MCF 10A (cell line): Measurements from ENCODE around the gene TERT. TPM values are rescaled to one million over a fixed set of nuclear protein-coding genes. Genes with fewer than 3 reads are reported as not detected.
"Not testable (repeated sequence)": the region's sequence is repeated elsewhere in the genome, so short reads cannot be mapped to it uniquely, and the experiment has no call there.

ENCODE experiments used
- BruUV-seq: library from RNA; stranded (reverse); fragments of 400-500 nt; replicated peaks from 2 replicates; lab custom pipeline; 2021; lab: Mats Ljungman, UMichigan
- CTCF ChIA-PET: fragments of 300-600 bp; sonication (Branson Sonifier 250); formaldehyde crosslinking; extraction: SDS; loops from one replicate; lab custom pipeline; 2021; ENCODE audit warnings: antibody characterized with exemption, inconsistent platforms; lab: Yijun Ruan, JAX
- POLR2A ChIA-PET: fragments of 300-600, 350-650 bp; sonication (Branson Sonifier 250); formaldehyde crosslinking; extraction: SDS; loops from one replicate; lab custom pipeline; 2020; ENCODE audit warnings: antibody characterized with exemption, inconsistent platforms; lab: Yijun Ruan, JAX
- DNase-seq: peaks from one replicate; pipeline ENCODE4 v3.0.0-alpha.2; 2018; ENCODE audit not compliant: unreplicated experiment
- H3K27ac Mint-ChIP-seq: one replicate; pipeline ENCODE4 v1.8.0; 2022; ENCODE audit warnings: mild to moderate bottlenecking, low read depth, mixed read lengths; ENCODE audit not compliant: unreplicated experiment
- H3K27me3 Mint-ChIP-seq: one replicate; pipeline ENCODE4 v1.8.0; 2022; ENCODE audit warnings: mixed read lengths; ENCODE audit not compliant: insufficient read depth, unreplicated experiment
- H3K36me3 Mint-ChIP-seq: one replicate; pipeline ENCODE4 v1.8.0; 2022; ENCODE audit warnings: mild to moderate bottlenecking, moderate library complexity, mixed read lengths; ENCODE audit not compliant: insufficient read depth, unreplicated experiment
- H3K4me1 Mint-ChIP-seq: one replicate; pipeline ENCODE4 v1.8.0; 2022; ENCODE audit warnings: mixed read lengths; ENCODE audit not compliant: insufficient read depth, unreplicated experiment
- H3K4me3 Mint-ChIP-seq: one replicate; pipeline ENCODE4 v1.8.0; 2022; ENCODE audit warnings: mild to moderate bottlenecking, moderate library complexity, mixed read lengths; ENCODE audit not compliant: unreplicated experiment
- H3K9me3 Mint-ChIP-seq: one replicate; pipeline ENCODE4 v1.8.0; 2022; ENCODE audit warnings: mixed read lengths; ENCODE audit not compliant: unreplicated experiment
- CTCF ChIP-seq: fragments of 200-600 bp; IDR thresholded peaks from one replicate; pipeline ENCODE4 v1.8.0; 2022; ENCODE audit warnings: antibody characterized with exemption, mild to moderate bottlenecking; ENCODE audit not compliant: unreplicated experiment
- intact Hi-C: fragments of 100-400 bp; cut with micrococcal nuclease; formaldehyde crosslinking; loops from 2 replicates; pipeline ENCODE4 v1.14.1; 2022
- total RNA-seq: library from RNA; stranded (reverse); gene quantifications from 2 replicates; pipeline ENCODE4 v1.2.3, GENCODE V29; 2022

TERT gene
- total RNA-seq, 1 experiment from 2014 or later, result 0.16 TPM

- Mint-ChIP-seq H3K9me3 (peaks cover 18% of the 10 kb centered on the region), H3K27me3 (no peaks in the 10 kb centered on the region), H3K4me3 (no peak overlapping the region), H3K4me1 (no peaks in the 10 kb centered on the region), H3K27ac (no peak overlapping the region), H3K36me3 (no peaks in the 10 kb centered on the region)
- no peak for DNase-seq
- ChIA-PET POLR2A (no interaction called here), CTCF (no interaction called here)
- TF ChIP-seq CTCF, result no peak
- intact Hi-C loops, result no loop called here
- no TSS peak for BruUV-seq
These were observed 9.0 kb downstream of the TERT start for GRCh38 chr5:1285883-1286291.

- H3K9me3 Mint-ChIP-seq, result peaks cover 18% of the 10 kb centered on the region
- H3K27me3 Mint-ChIP-seq, result no peaks in the 10 kb centered on the region
- ChIA-PET CTCF (interaction anchor here (0.6 kb wide), 1 partner anchor 227 kb away, joined by 3 read pairs; no protein-coding TSS in a partner anchor), POLR2A (no interaction called here)
- no peak overlapping the region for H3K27ac Mint-ChIP-seq
- BruUV-seq, result no TSS peak
- no peak overlapping the region for H3K4me3 Mint-ChIP-seq
- H3K4me1 Mint-ChIP-seq, result no peaks in the 10 kb centered on the region
- intact Hi-C loops, result no loop called here
- TF ChIP-seq CTCF, result no peak
- no peak for DNase-seq
- no peaks in the 10 kb centered on the region for H3K36me3 Mint-ChIP-seq
These were observed 9.7 kb downstream of the TERT start for GRCh38 chr5:1285141-1285540.

GRCh38 chr5:1284336-1284970 is 10.4 kb downstream of the TERT start:
- intact Hi-C loops, H3K4me3 Mint-ChIP-seq, H3K27me3 Mint-ChIP-seq, H3K4me1 Mint-ChIP-seq, DNase-seq, H3K36me3 Mint-ChIP-seq, POLR2A ChIA-PET, BruUV-seq, H3K27ac Mint-ChIP-seq: not testable (repeated sequence)
- peaks cover 18% of the 10 kb centered on the region for H3K9me3 Mint-ChIP-seq
- CTCF ChIA-PET, result interaction anchor here (0.6 to 1.1 kb wide), 2 partner anchors 36 to 361 kb away, joined by 4 read pairs; no protein-coding TSS in a partner anchor

GRCh38 chr5:1283729-1284041 is 11.2 kb downstream of the TERT start:
- not testable (repeated sequence) for DNase-seq
- CTCF ChIA-PET, result interaction anchor here (0.6 to 1.1 kb wide), 2 partner anchors 36 to 362 kb away, joined by 4 read pairs; no protein-coding TSS in a partner anchor

GRCh38 chr5:1282993-1283728 is 11.7 kb downstream of the TERT start:
- H3K4me1 Mint-ChIP-seq, BruUV-seq, H3K27me3 Mint-ChIP-seq, H3K27ac Mint-ChIP-seq, POLR2A ChIA-PET, H3K36me3 Mint-ChIP-seq, DNase-seq, H3K4me3 Mint-ChIP-seq, intact Hi-C loops: not testable (repeated sequence)
- CTCF ChIA-PET, result interaction anchor here (0.7 to 1.1 kb wide), 2 partner anchors 37 to 142 kb away, joined by 3 to 4 read pairs; no protein-coding TSS in a partner anchor
- H3K9me3 Mint-ChIP-seq, result peaks cover 12% of the 10 kb centered on the region

More at GRCh38 chr5:1283729-1284041, 11.2 kb downstream of the TERT start:
- H3K4me3 Mint-ChIP-seq, H3K27me3 Mint-ChIP-seq, H3K27ac Mint-ChIP-seq, H3K36me3 Mint-ChIP-seq, intact Hi-C loops, H3K4me1 Mint-ChIP-seq, BruUV-seq, POLR2A ChIA-PET: not testable (repeated sequence)
- peaks cover 17% of the 10 kb centered on the region for H3K9me3 Mint-ChIP-seq
